Measurements from ENCODE around the gene GRK5.

- TF ChIP-seq CTCF (IDR thresholded peaks at IDR 0.05; ENCODE audit: poor library complexity, severe bottlenecking) (peak; percentile 40), POLR2AphosphoS5 (IDR thresholded peaks at IDR 0.05) (no peak), REST (IDR thresholded peaks at IDR 0.05; ENCODE audit: borderline replicate concordance) (no peak), EP300 (conservative IDR thresholded peaks at IDR 0.05; ENCODE audit: poor library complexity, severe bottlenecking) (no peak), EZH2 (IDR thresholded peaks at IDR 0.05; ENCODE audit: borderline replicate concordance, insufficient read depth, low read length, poor library complexity, severe bottlenecking) (no peak), RAD21 (conservative IDR thresholded peaks at IDR 0.05) (no peak)
These were observed 157.6 kb downstream of the GRK5 start for GRCh38 chr10:119364645-119365600.
